NCI-H510A treated with DMSO at 0.1 percent for 48 hours (cell line): ENCODE data around the gene NT5C1B.
"Not testable (repeated sequence)": the region's sequence is repeated elsewhere in the genome, so short reads cannot be mapped to it uniquely, and the experiment has no call there.

Experiments
- DNase-seq: peaks from one replicate; lab custom pipeline; 2025; lab: John Stamatoyannopoulos, UW

The NT5C1B gene

DNA sequence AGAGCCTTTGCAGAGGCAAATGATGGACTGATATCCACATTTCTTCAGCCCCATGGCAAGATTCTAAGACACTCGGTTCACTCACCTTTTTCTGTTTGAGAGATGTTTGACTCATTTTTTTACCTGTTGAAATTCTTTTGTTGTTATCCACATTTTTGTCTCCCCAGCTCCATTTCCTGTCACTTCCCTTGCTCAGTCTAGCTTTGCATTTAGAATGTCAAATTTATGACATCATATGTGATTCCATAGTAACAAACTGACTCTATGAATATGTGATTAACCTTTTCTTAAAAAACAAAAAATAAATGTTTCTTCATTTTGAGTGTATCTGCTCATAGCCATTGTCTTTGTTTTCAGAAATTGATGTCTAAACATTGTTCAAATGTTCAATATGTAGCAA, at the start of gene NT5C1B:
TSS of gene NT5C1B (minus strand) at position 216 of the 400 bp plus-strand sequence. CDS start at position 115, 101 bp downstream.
- DNase-seq: no peak

DNA sequence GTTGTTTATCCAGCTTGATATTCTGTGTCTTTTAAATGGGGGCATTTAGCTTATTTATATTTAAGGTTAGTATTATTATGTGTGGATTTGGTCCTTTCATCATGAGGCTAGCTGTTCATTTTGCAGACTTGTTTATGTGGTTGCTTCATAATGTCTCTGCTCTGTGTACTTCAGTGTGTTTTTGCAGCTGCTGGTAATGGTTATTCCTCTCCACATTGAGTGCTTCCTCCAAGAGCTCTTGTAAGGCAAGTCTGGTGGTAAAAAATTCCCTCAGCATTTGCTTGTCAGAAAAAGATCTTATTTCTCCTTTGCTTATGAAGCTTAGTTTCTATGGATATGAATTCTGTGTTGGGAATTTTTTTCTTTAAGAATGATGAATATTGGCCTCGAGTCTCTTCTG, 47.8 kb upstream of the NT5C1B start:
- DNase-seq: peak; percentile 89

DNA sequence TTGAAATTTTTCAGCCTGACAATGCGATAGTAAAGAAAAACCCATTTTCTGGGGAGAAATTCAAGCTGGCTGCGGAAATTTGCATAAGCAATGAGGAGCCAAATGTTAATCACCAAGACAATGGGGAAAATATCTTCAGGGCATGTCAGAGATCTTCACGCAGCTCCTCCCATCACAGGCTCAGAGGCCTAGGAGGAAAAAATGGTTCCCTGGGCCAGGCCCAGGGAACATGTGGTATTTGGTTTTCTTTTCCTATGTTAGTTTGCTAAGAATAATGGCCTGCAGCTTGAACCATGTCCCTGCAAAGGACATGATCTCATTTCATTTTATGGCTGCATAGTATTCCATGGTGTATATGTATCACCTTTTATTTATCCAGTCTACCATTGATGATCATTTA, 43.3 kb upstream of the NT5C1B start:
- DNase-seq: not testable (repeated sequence)

DNA sequence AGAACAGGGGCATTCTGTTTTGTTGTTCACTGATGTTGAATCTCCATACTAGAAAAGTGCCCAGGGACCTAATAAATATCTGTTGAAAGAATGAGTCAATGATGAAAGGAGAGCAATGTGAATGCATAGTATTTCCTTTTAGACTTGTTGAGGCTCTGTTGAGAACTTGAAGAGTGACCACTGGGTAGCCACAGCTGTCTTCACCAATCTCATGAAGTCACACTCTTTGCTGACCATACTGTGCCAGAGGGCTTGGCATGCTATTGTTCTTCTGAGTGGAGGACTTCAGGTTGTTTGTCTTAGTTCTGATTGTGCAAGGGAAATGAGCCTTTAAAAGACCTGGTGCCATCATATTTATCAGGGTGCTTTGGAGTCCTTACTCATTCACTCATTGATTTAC, 41.6 kb upstream of the NT5C1B start:
- peak; percentile 45 for DNase-seq

DNA sequence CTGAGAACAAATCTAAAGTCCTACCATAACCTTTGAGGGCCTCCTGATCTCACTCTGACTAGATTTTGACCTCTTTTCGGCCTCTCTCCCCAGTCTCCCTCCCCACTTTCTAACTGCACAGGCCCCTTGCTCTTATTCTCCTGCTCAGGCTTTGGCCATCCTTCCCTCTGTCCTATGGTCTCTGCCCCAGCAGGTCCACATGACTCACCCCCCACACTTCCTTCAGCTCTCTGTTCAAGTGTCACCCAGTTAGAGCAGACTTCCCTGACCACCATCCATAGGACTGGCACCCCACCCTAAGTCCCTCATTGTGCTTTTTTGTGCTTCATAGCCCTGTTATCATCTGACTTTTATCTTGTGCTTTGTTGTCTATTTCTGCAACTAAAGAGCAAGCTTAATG, 41.2 kb upstream of the NT5C1B start:
- DNase-seq: no peak

DNA sequence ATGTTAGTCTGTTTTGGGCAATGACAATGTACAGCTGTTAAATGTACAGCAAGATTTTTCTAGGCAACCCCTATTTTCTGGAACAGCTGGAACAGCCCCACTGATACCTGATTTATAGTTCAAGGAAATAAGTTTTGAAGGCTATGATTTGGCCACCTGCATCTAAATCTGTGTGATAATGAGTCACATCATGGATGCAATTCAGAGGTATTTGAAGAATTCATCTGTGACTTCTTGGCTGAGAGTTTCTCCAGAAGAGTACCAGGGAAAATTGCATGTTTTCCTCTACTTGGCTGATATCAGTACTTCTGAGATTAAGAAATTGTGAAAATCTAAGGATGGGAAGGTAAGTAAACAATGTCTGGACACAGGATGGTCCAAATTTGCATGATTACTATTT, 40.7 kb upstream of the NT5C1B start:
- no peak for DNase-seq

DNA sequence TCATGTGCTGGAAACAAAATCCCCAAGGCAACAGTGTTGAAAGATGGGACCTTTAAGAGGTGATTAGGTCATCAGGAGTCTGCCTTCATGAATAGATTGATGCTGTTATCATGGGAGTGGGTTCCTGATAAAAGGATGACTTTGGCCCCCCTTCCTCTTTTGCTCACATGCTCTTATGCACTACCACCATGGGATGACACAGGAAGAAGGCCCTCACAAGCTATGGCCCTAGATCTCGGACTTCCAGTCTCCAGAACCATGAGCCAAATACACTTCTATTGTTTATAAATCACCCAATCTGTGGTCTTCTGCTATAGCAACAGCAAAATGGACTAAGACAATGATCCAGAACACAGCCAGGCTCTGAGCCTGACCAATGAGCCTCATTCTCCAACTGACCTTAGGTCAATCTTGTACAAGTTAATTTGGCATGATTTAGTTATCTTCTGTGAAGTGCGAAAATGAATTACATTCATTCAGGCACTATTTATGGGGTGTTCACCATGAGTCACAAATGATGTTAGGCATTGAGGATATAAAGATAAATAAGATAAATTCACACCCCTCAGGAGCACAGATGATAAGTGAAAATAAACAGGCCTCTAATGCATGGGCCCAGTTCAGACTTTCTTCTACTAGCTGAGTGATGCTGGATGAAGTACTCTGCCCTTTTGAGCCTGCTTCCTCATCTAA, 37.7 kb upstream of the NT5C1B start:
- no peak for DNase-seq

DNA sequence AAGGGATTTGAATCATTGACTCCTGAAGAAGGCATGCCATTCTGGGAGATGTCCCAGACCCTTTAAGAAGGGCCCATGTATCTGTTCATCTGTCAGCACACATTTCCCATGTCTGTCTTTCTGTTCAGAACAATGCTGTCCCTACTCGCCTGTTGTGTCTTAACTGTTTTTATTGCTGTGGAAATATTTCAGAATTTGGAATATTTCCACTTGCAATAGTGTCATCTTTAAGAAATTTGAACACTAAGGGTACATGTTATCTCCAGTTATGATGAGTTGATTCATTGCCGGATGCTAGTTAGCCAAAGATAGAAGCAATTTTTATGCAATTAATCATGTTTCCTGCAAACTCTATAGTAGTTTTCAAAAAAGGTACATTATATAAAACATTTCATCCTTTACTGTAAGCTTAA, 36.9 kb upstream of the NT5C1B start:
- DNase-seq: no peak

DNA sequence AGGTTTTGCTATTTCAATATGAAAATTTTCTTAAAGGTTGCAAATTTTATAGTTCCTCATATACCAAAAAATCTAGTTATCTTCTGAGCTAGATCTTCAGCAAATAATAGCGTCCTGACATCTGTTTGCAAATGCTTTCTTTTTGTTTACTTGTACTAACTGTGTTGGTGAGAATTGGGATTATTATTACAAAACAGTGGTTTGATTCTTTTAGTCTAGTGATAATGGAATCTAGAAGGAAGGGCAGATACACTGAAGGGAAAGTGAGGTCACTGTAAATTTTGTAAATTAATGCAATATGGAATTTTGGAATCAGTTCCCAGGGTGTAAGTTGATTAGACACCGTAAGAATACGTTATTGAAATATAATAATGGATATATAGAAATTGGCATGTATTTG, 36.2 kb upstream of the NT5C1B start:
- no peak for DNase-seq

DNA sequence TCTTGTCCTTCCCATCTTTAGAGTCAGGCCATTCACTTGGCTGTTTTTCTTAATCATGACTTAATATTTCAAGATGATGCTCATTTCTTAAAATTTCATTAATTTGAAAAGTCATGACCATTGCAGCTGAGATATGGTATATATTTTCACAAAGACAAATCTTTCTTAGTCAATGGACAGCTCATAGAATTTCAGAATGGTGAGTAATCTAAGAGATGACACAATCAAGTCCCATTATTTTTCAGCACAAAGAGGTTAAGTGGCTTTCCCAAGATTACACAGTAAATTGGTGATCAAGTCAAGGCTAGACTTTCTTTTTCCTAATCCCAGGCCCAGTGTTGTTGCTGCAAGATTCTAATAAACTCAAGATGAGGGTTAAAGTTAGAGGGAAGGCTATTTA, 34.4 kb upstream of the NT5C1B start:
- DNase-seq: no peak

DNA sequence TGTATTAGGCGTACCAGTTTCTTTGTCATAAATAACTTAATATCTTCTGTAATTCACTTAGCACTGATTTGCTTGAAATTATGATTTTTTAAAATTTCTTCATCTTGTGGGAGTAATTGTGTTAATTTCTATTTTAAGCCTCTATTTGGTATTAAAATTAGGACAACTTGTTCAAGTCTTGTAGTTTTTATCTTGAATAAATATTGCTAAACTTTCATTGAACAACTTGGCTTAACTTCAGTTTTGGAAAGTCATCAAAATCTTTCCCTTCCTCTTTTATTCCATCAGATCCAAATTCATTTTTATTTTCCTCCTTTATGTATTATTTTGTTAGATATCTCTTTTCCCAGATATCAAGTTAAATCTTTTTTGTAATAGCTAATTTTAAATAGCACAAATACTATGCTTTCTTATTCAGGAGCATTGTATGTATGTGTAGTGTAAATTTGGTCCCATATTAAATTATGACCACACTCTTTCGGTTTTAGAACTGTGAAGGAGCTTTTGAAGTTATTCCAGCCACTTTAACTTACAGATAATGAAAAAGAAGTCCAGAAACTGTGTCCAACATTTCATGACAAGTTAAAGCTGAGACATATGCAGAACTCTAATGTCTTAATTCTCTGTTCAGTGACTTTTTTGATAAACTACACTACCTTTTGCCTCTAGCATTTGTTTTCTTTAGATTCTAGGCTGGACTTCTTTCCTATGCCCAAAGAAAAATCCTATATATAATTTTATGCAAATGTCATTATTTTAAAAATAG, 31.7 kb upstream of the NT5C1B start:
- DNase-seq: no peak

DNA sequence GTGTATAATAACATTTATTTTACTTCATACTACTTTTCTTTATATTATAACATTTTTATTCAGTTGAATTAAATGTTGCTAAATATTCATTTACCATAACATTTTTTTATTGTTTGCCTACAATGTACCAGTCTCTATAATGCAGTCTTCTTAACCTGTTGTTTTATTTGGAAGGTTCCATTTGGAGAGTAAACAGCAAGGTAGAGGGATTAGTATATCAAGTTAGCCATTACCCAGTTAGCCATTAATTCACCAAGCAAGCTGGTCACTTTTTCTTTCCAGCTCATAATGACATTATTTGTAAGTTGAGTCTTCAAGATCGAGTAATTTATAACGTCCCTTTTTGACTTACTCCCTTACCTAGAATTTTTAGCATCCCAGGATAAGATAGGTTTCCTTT, 29.7 kb upstream of the NT5C1B start:
- DNase-seq: no peak

DNA sequence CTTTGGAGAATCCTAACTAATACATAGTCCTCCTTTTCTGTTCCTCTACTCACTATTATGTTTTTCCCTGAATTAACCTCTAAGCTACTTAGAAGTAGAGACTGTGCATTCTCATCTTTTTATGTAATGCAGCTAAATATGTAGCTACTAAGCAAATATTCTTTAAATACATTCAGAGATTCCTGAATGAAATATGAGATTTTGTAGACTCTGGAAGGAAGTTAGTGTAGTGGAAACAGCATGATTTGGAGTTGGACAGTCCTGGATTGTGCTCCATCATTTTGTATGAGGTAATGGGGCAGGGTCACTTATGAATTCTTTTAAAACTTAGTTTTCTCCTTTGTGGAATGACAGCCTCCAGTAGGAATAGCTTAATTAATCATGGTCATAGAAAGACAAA, 24.7 kb upstream of the NT5C1B start:
- DNase-seq: no peak

DNA sequence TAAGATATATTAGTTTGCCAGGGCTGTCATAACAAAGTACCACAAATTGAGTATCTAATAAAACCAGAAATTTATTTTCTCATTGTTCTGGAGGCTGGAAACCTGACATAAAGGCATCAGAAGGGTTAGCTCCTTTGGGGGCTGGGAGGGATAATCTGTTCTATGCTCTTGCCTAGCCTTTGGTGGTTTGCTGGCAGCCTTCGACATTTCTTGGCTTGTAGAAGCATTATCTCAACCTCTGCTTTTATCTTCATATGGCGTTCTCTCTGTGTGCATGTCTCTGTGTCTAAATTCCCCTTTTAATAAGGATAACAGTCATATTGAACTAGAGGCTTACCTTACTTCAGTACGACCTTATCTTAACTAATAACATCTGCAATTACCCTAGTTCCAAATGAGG, 22.8 kb upstream of the NT5C1B start:
- no peak for DNase-seq

DNA sequence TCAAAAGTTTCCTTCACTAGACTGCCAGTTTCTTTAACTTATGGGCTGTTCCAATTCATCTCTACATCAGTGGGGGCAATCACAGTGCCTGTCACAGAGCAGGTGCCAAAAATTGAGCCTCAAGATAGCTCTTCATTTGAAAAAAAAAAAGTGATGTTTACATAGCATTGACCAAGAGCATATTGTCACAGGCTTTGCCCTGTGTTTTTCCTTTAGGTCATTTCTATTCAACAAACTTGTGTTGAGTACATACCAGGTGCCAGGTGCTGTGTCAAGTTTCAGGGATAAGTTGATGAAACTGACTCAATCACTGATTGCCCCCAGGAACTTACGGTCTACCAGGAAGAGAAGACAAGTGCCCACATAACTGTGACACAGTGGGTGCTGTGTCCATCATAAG, 22.2 kb upstream of the NT5C1B start:
- peak; percentile 95 for DNase-seq

DNA sequence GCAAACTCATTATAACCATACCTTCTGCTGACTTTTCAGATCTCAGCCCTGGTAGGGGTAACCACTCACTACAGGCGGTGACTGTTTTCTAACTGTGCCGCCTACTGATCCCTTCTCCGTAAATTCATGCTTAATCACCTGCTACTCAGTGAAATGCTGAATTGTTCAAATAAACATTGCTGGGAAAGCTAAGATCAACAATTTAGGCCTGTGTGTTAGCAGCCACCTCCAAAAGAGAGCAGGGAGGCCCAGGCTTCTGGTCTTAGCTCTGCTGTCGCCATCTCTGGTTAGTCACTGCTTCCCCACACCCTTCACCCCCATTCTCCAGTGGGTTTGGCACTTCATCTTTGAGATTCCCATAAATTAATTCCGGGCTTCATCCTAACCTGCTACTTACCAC, 21.8 kb upstream of the NT5C1B start:
- DNase-seq: peak; percentile 95

DNA sequence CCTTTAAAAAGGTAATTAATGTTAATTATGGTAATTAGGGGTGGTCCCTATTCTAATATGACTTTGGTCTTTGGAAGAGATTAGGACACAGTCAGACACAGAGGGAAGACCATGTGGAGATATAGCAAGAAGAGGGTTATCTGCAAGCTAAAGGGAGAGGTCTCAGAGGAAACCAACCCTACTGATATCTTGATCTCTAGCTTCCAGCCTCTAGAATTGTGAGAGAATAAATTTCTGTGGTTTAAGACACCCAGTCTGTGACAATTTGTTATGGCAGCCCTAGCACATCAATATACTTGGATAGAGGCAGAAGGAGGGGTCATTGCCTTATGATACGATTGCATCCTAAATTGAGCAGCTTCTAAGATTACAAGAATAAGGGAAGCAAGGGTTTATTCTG, 21.3 kb upstream of the NT5C1B start:
- DNase-seq: no peak

DNA sequence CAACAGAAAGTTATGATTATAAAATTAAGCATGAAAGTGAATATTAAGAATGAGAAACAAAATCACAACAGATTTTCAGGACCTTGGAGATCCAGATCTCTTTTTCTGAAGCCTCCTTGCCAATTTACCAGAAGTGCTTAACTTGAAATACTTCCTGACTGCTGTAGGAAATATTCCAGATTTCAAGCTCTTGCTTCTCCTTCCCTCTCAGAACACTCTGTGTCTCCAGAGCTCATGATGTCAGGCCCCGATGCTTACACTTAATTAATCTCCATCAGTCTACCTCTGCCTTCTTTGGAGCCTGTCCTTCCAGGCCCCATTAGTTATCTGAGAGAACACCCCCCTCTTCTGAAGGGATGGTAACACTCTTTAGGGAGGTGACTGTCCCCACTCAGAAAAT, 20.7 kb upstream of the NT5C1B start:
- no peak for DNase-seq

DNA sequence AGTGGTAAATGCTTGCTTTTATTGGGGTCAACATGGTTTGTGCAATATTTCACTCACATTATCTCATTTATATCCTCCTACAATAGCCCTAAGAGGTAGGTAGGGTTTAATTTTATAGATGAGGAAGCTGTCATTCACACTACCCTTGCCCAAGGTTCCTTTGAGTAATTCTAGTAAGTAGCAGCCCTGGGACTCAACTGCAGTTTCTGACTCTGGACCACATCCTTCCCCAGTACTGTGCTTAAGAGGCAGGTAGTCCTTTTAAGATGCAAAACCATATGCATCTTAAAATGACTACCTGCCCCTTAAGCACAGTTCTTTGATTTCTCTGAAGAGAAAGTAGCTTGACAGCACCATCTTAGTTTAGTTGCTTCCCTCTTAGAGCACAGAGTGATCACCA, 15.7 kb upstream of the NT5C1B start:
- no peak for DNase-seq

DNA sequence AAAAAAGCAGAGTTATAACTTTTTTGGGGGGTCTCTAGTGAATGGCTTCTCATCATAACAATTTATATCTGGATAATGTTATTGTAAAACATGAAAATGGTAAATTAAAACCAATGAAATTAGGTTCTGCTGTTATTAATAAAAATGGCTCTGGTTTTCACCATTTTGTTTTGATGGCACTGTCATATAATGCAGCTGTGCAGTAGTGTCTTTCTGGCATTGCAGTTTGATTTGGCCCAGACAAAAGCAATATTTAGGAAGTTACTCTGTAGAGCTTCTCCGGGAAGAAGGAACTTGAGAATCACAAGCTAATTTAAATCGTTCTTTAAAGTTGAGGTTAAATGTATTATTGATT, 15.1 kb upstream of the NT5C1B start:
- DNase-seq: no peak

DNA sequence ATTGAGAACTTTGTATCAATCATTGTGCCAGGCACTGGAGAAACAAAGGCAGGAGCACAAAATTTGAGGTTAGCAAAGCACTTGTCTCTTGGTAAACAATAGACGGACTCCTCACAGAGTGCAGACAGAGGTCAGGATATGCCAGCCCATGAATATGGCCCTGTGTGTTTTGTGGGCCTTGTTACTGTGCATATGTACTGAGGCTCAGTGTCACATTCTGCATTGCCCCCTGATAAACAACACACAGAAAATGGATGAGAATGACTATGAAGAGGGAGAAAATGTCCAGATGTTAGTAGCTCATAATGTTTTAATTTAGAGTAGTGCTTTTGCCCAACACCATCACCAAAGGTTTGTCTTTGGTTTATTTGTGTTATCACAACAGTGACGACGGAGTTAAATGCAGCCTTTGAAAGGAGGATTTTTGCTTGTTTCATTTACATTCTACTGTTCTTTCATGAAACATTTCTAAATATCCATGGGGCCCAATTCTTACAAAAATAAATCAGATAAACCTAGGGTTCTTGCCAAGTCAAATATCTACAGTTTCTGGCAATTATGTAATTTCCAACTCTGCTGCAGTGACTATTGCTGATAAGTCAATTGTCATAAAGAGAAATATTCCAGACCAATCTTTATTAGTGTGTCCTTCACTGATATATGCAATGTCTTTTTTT, 14.6 kb upstream of the NT5C1B start:
- DNase-seq: no peak

DNA sequence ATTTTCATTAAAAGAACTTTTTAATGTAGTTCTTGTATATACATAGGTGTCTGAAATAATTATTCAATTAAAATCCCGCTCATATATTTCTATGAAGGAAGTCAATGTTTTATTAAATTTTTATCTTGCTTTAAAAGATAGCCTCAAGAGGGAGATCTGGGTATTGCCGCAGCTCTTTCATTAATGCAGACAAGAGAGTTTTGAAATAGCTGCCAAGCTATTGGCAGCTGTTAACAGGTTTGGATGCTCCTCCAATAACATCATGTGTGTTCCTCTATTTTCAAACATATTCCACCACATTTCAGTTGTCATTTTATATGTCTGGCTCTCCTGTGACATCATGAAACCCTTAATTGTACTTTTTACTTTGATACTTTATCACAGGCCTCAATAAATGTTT, 12.9 kb upstream of the NT5C1B start:
- no peak for DNase-seq

DNA sequence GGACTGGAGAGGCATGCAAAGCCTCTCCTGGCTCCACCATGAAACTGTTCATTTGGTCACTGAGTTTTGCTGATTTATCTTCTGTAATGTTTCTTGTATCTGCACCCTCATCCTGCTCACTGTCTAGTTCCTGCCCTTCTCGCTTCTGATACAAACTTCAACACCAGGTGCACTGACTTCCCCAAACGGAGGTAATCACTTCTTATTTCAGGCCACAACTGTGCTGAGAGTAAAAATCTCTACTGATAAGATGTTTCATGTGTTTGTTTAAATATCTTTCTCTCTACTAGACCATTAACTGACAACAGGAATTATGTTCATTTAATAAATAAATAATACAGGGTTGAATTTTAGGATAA, 10.9 kb upstream of the NT5C1B start:
- peak; percentile 42 for DNase-seq
